Keratinocyte (primary cell): ENCODE measurements around the gene SLC6A7.

Experiments used
- CTCF ChIP-seq, 3 experiments: IDR thresholded peaks in 1 of 3; conservative IDR thresholded peaks in 1 of 3; optimal IDR thresholded peaks in 1 of 3; 2 replicates in 2 of 3; 3 replicates in 1 of 3; pipeline versions ENCODE3 to v1.5.1; 2011; ENCODE audit warnings: low read length in 3 of 3, mild to moderate bottlenecking in 3 of 3, moderate library complexity in 2 of 3, control low read depth in 1 of 3, inconsistent platforms in 1 of 3; ENCODE audit not compliant: insufficient read depth in 2 of 3; ENCODE audit errors: extremely low read depth in 1 of 3
- EZH2 ChIP-seq: IDR thresholded peaks from one replicate; pipeline ENCODE4 v1.6.1; 2012; ENCODE audit warnings: inconsistent platforms, mild to moderate bottlenecking, low read length, moderate library complexity

GRCh38 chr5:150242251-150242894, 52.5 kb downstream of the SLC6A7 start:
- TF ChIP-seq CTCF (optimal IDR thresholded peaks at IDR 0.05 in 1 of 3, IDR thresholded peaks at IDR 0.05 in 1 of 3, conservative IDR thresholded peaks at IDR 0.05 in 1 of 3; ENCODE audit: extremely low read depth in 1 of 3, insufficient read depth in 2 of 3, low read length in 3 of 3), result no peak
- no peak for TF ChIP-seq EZH2
